ENCODE data around the gene TENM3. TPM values are rescaled to one million over a fixed set of nuclear protein-coding genes. Genes with fewer than 3 reads are reported as not detected.

The TENM3 gene
- total RNA-seq, 4 donors from 2014 or later = 0.64 to 5.5 (median 2.1) TPM

- no peak for TF ChIP-seq POLR2A (IDR thresholded peaks at IDR 0.05)
- no peak for TF ChIP-seq CTCF (IDR thresholded peaks at IDR 0.05)
- Histone ChIP-seq H3K36me3 (no peaks in the 10 kb centered on the region), H3K27ac (no peak overlapping the region), H3K4me3 (no peak overlapping the region), H3K27me3 (no peaks in the 10 kb centered on the region), H3K9me3 (no peaks in the 10 kb centered on the region), H3K4me1 (no peaks in the 10 kb centered on the region)
- no peak for DNase-seq
- 75 to 84% methylated on average over 6 of the region's 6 CpGs for WGBS, 2 donors
- intact Hi-C loops (cut with DNase I) = no loop called here
These were observed 474.8 kb downstream of the TENM3 start for GRCh38 chr4:182717788-182718583.

GRCh38 chr4:182724414-182724813 is 481.2 kb downstream of the TENM3 start:
- no peaks in the 10 kb centered on the region for H3K9me3 ChIP-seq
- H3K4me3 ChIP-seq = no peak overlapping the region
- H3K36me3 ChIP-seq = no peaks in the 10 kb centered on the region
- intact Hi-C loops (cut with DNase I) = no loop called here
- DNase-seq = no peak
- 25 to 32% methylated on average over 2 of the region's 2 CpGs for WGBS, 2 donors
- H3K27me3 ChIP-seq = no peaks in the 10 kb centered on the region
- no peaks in the 10 kb centered on the region for H3K4me1 ChIP-seq
- H3K27ac ChIP-seq = no peak overlapping the region
- TF ChIP-seq CTCF (IDR thresholded peaks at IDR 0.05) = no peak
- TF ChIP-seq POLR2A (IDR thresholded peaks at IDR 0.05) = no peak

- Histone ChIP-seq H3K4me1 (no peaks in the 10 kb centered on the region), H3K4me3 (no peak overlapping the region), H3K27ac (no peak overlapping the region), H3K36me3 (no peaks in the 10 kb centered on the region), H3K27me3 (no peaks in the 10 kb centered on the region), H3K9me3 (no peaks in the 10 kb centered on the region)
- no peak for DNase-seq
- intact Hi-C loops (cut with DNase I) = no loop called here
- TF ChIP-seq CTCF (IDR thresholded peaks at IDR 0.05) (no peak), POLR2A (IDR thresholded peaks at IDR 0.05) (no peak)
- 86 to 91% methylated on average over 2 of the region's 2 CpGs for WGBS, 2 donors
These were observed 486.3 kb downstream of the TENM3 start for GRCh38 chr4:182729516-182729915.

- no peak for DNase-seq
- no peak overlapping the region for H3K4me3 ChIP-seq
- no peaks in the 10 kb centered on the region for H3K4me1 ChIP-seq
- WGBS, 2 donors = 78 to 88% methylated on average over 3 of the region's 3 CpGs
- intact Hi-C loops (cut with DNase I) = no loop called here
- TF ChIP-seq POLR2A (IDR thresholded peaks at IDR 0.05) (no peak), CTCF (IDR thresholded peaks at IDR 0.05) (no peak)
- no peaks in the 10 kb centered on the region for H3K27me3 ChIP-seq
- no peaks in the 10 kb centered on the region for H3K9me3 ChIP-seq
- no peak overlapping the region for H3K27ac ChIP-seq
- H3K36me3 ChIP-seq = no peaks in the 10 kb centered on the region
These were observed 487.6 kb downstream of the TENM3 start for GRCh38 chr4:182730791-182731190.

GRCh38 chr4:182736207-182736606 is 493.0 kb downstream of the TENM3 start:
- WGBS, 2 donors = 25 to 30% methylated on average over 2 of the region's 2 CpGs
- Histone ChIP-seq H3K36me3 (no peaks in the 10 kb centered on the region), H3K27me3 (no peaks in the 10 kb centered on the region), H3K27ac (no peak overlapping the region), H3K4me3 (no peak overlapping the region), H3K9me3 (no peaks in the 10 kb centered on the region), H3K4me1 (peaks cover 0 to 11% (median 0%) of the 10 kb centered on the region in 3 donors)
- no peak for TF ChIP-seq POLR2A (IDR thresholded peaks at IDR 0.05)
- no peak for TF ChIP-seq CTCF (IDR thresholded peaks at IDR 0.05)
- DNase-seq = no peak
- intact Hi-C loops (cut with DNase I) = no loop called here

Measured in esophagus squamous epithelium (tissue), 5 donors.